NCI-H345 treated with DMSO at 0.1 percent for 48 hours (cell line): ENCODE results near the gene SYT13.

Source experiments
- DNase-seq: peaks from one replicate; lab custom pipeline; 2025; ENCODE audit not compliant: unreplicated experiment; lab: John Stamatoyannopoulos, UW

Gene SYT13

GRCh38 chr11:45224766-45225165 lies 61.4 kb downstream of the SYT13 start:
- DNase-seq, result no peak

GRCh38 chr11:45223496-45223895 lies 62.6 kb downstream of the SYT13 start:
- DNase-seq, result no peak

GRCh38 chr11:45219411-45219810 lies 66.7 kb downstream of the SYT13 start:
- DNase-seq, result no peak

GRCh38 chr11:45218705-45219104 lies 67.4 kb downstream of the SYT13 start:
- DNase-seq, result no peak

- no peak for DNase-seq
Observed at GRCh38 chr11:45217991-45218390, 68.2 kb downstream of the SYT13 start.

GRCh38 chr11:45216901-45217300 lies 69.2 kb downstream of the SYT13 start:
- DNase-seq, result no peak

- no peak for DNase-seq
Observed at GRCh38 chr11:45216031-45216430, 70.1 kb downstream of the SYT13 start.

GRCh38 chr11:45215098-45215865 lies 70.9 kb downstream of the SYT13 start:
- DNase-seq, result no peak

- no peak for DNase-seq
Observed at GRCh38 chr11:45213717-45214116, 72.4 kb downstream of the SYT13 start.

GRCh38 chr11:45213316-45213665 lies 72.8 kb downstream of the SYT13 start:
- no peak for DNase-seq

- no peak for DNase-seq
Observed at GRCh38 chr11:45212566-45213315, 73.4 kb downstream of the SYT13 start.

GRCh38 chr11:45211732-45212131 lies 74.4 kb downstream of the SYT13 start:
- DNase-seq, result no peak

GRCh38 chr11:45210846-45211245 lies 75.3 kb downstream of the SYT13 start:
- no peak for DNase-seq

GRCh38 chr11:45209891-45210699 lies 76.0 kb downstream of the SYT13 start:
- no peak for DNase-seq

GRCh38 chr11:45209000-45209879 lies 76.9 kb downstream of the SYT13 start:
- DNase-seq, result no peak

GRCh38 chr11:45208135-45208534 lies 78.0 kb downstream of the SYT13 start:
- peak; percentile 7 for DNase-seq

- no peak for DNase-seq
Observed at GRCh38 chr11:45205978-45206377, 80.2 kb downstream of the SYT13 start.

- DNase-seq, result no peak
Observed at GRCh38 chr11:45204761-45205160, 81.4 kb downstream of the SYT13 start.

GRCh38 chr11:45193695-45194094 lies 92.4 kb downstream of the SYT13 start:
- DNase-seq, result no peak
